ENCODE measurements around the gene ZP3. TPM values are rescaled to one million over a fixed set of nuclear protein-coding genes. Genes with fewer than 3 reads are reported as not detected.
A peak's percentile ranks its signal among the peaks of the same experiment; 100 is the strongest.
"Not testable (repeated sequence)": the region's sequence is repeated elsewhere in the genome, so short reads cannot be mapped to it uniquely, and the experiment has no call there.

ZP3 gene
- total and polyA plus RNA-seq, 10 donors = 1.3 to 7.5 (median 3.5) TPM

DNA sequence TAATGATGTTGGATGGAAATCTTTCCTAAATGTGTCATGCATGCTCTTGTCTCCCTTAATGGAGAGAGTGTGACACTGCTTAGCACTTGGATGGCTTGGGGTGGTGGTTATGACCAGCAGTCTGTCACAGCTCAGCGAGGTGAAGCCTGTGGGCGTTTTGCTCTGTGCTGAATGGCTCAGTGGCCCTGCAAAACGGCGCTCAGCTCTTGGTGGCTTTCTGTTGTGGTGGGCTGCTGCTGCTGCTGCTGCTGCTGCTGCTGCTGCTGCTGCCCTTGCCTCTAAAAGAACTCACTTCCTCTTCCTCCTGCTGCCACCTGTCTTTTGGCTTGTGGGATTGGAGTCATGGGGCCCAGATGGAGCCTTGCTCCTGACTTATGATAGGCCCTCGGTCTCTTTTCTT, 61.9 kb downstream of the ZP3 start:
- H3K9me3 ChIP-seq; H3K4me1 ChIP-seq; H3K27me3 ChIP-seq (replicated peaks in 1 of 7); intact Hi-C loops (cut with DNase I; ENCODE audit: low total_unique reads); H3K27ac ChIP-seq; H3K4me3 ChIP-seq: not testable (repeated sequence)
- peak; percentile 78 for DNase-seq
- peaks cover 0 to 23% (median 12%) of the 10 kb centered on the region in 6 donors for H3K36me3 ChIP-seq
- WGBS, 5 donors = 17 to 38% (median 26%) methylated on average over 1 to 2 of the region's 5 CpGs; no CpG with 5 or more reads in 1 of the 5 donors

DNA sequence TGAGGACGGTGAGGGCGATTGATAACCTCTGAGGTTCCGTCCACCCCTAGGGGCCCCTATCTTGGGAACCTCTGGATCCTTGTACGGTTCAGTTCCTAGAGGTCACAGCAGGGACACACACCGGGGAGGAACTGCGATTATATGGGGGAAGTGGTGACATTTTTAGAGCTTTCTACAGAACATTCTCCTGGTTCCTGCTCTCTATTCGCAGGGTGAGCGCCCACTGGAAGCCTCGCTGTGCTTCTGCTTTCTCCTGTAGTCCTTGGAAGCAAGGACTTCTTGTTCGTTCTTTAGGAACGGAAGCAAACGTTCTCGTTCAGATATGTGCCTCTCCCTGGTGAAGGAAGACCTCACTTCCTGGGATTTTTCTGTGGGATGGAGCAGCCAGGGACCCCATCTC, 63.2 kb downstream of the ZP3 start:
- H3K27me3 ChIP-seq (replicated peaks in 1 of 7); H3K9me3 ChIP-seq; intact Hi-C loops (cut with DNase I; ENCODE audit: low total_unique reads); DNase-seq; H3K4me1 ChIP-seq; H3K36me3 ChIP-seq; H3K4me3 ChIP-seq; H3K27ac ChIP-seq: not testable (repeated sequence)
- 51 to 74% (median 55%) methylated on average over 3 to 8 of the region's 13 CpGs; no CpG with 5 or more reads in 2 of the 5 donors for WGBS, 5 donors

Other genes with a start within 250 kb of the ZP3 start
- gene SRRM3, start 223.1 kb upstream of the ZP3 start, total RNA-seq = 1 to 10 TPM in 2 of 7 donors, under 1 TPM in 4, not detected in 1; 0.23 to 1.2 (median 0.76) TPM
- gene SRRM3, start 223.1 kb upstream of the ZP3 start, polyA plus RNA-seq = 1 to 10 TPM in 1 of 3 donors, under 1 TPM in 2; 0.93 to 1.6 (median 0.96) TPM
- 100 to 1,000 TPM in 5 of 7 donors, 10 to 100 TPM in 2; 56.5 to 227 (median 131) TPM for gene HSPB1, start 122.3 kb upstream of the ZP3 start, total RNA-seq
- gene HSPB1, start 122.3 kb upstream of the ZP3 start, polyA plus RNA-seq = 100 to 1,000 TPM in 2 of 3 donors, 10 to 100 TPM in 1; 70.1 to 216 (median 214) TPM
- 100 to 1,000 TPM in 1 of 7 donors, 10 to 100 TPM in 6; 60.6 to 108 (median 80.5) TPM for gene YWHAG, start 66.0 kb upstream of the ZP3 start, total RNA-seq
- gene YWHAG, start 66.0 kb upstream of the ZP3 start, polyA plus RNA-seq = 10 to 100 TPM; 19.7 to 35.6 (median 26.2) TPM
- 1 to 10 TPM in 2 of 7 donors, under 1 TPM in 5; 0.11 to 1.5 (median 0.43) TPM for gene SSC4D, start 15.3 kb upstream of the ZP3 start, total RNA-seq
- 1 to 10 TPM in 2 of 3 donors, under 1 TPM in 1; 0.68 to 1.2 (median 1.1) TPM for gene SSC4D, start 15.3 kb upstream of the ZP3 start, polyA plus RNA-seq
- 10 to 100 TPM; 38.6 to 60.6 (median 44.5) TPM for gene DTX2, start 36.8 kb downstream of the ZP3 start, total RNA-seq
- 10 to 100 TPM; 17.9 to 50.9 (median 36.2) TPM for gene DTX2, start 36.8 kb downstream of the ZP3 start, polyA plus RNA-seq
- 1 to 10 TPM; 1.9 to 4.4 (median 3.0) TPM for gene UPK3B, start 85.6 kb downstream of the ZP3 start, total RNA-seq
- gene UPK3B, start 85.6 kb downstream of the ZP3 start, polyA plus RNA-seq = 1 to 10 TPM in 2 of 3 donors, under 1 TPM in 1; 0.21 to 1.9 (median 1.2) TPM
- under 1 TPM in 4 of 7 donors, not detected in 3; 0.64 to 0.82 (median 0.75) TPM for gene SPDYE16, start 118.3 kb downstream of the ZP3 start, total RNA-seq
- gene SPDYE16, start 118.3 kb downstream of the ZP3 start, polyA plus RNA-seq = under 1 TPM in 2 of 3 donors, not detected in 1; 0.06 to 0.13 TPM
- gene POMZP3, start 202.3 kb downstream of the ZP3 start, total RNA-seq = 10 to 100 TPM in 4 of 7 donors, 1 to 10 TPM in 3; 3.5 to 14.9 (median 10.1) TPM
- gene POMZP3, start 202.3 kb downstream of the ZP3 start, polyA plus RNA-seq = 10 to 100 TPM in 2 of 3 donors, 1 to 10 TPM in 1; 7.9 to 12.9 (median 11.4) TPM